GM21619 (cell line): ENCODE data around the gene TMEM134.

Experiments used
- ATAC-seq: cut with Tn5 transposase; IDR thresholded peaks from one replicate; pipeline ENCODE4 v1.9.1; 2021; ENCODE audit not compliant: unreplicated experiment

The TMEM134 gene

GRCh38 chr11:67423891-67424613 lies 45.0 kb downstream of the TMEM134 start:
- no peak for ATAC-seq

- no peak for ATAC-seq
These were observed 45.6 kb downstream of the TMEM134 start for GRCh38 chr11:67423466-67423865.

GRCh38 chr11:67422891-67423290 lies 46.2 kb downstream of the TMEM134 start:
- no peak for ATAC-seq

GRCh38 chr11:67421430-67422031 lies 47.5 kb downstream of the TMEM134 start:
- no peak for ATAC-seq

- peak; percentile 69 for ATAC-seq
These were observed 48.2 kb downstream of the TMEM134 start for GRCh38 chr11:67420646-67421429.

- ATAC-seq = no peak
These were observed 48.9 kb downstream of the TMEM134 start for GRCh38 chr11:67420147-67420645.

GRCh38 chr11:67419325-67420049 lies 49.6 kb downstream of the TMEM134 start:
- no peak for ATAC-seq

GRCh38 chr11:67418476-67419281 lies 50.4 kb downstream of the TMEM134 start:
- no peak for ATAC-seq

GRCh38 chr11:67417425-67417824 lies 51.6 kb downstream of the TMEM134 start:
- ATAC-seq = no peak

- no peak for ATAC-seq
These were observed 52.4 kb downstream of the TMEM134 start for GRCh38 chr11:67416416-67417335.

GRCh38 chr11:67415501-67416304 lies 53.3 kb downstream of the TMEM134 start, which contains the start of gene CARNS1:
TSS of gene CARNS1 (plus strand) at chr11:67415678. CDS start at chr11:67416200, 522 bp downstream.
- ATAC-seq = no peak

- ATAC-seq = no peak
These were observed 55.7 kb downstream of the TMEM134 start for GRCh38 chr11:67413266-67413849.

- no peak for ATAC-seq
These were observed 56.4 kb downstream of the TMEM134 start for GRCh38 chr11:67412495-67413179.

GRCh38 chr11:67411785-67412152 lies 57.3 kb downstream of the TMEM134 start:
- no peak for ATAC-seq
